HepG2 (cell line): Measurements from ENCODE around the gene TFF1. TPM values are rescaled to one million over a fixed set of nuclear protein-coding genes. Genes with fewer than 3 reads are reported as not detected.
A peak's percentile ranks its signal among the peaks of the same experiment; 100 is the strongest.

Experiments used
- AKAP8 ChIP-seq: sonication (generic); formaldehyde crosslinking; IDR thresholded peaks from 2 replicates; pipeline ENCODE4 v1.5.1; 2020; ENCODE audit warnings: mild to moderate bottlenecking, missing genetic modification reagents
- ATF1 ChIP-seq: IDR thresholded peaks from 2 replicates; pipeline ENCODE4 v1.6.1; 2016; ENCODE audit warnings: mild to moderate bottlenecking, control low read depth
- BCL6 ChIP-seq: IDR thresholded peaks from 2 replicates; pipeline ENCODE4 v1.6.1; 2016; ENCODE audit warnings: missing genetic modification reagents, missing compliant biosample characterization
- BRD4 ChIP-seq: sonication (generic); formaldehyde crosslinking; IDR thresholded peaks from 2 replicates; pipeline ENCODE4 v1.4.0; 2020; ENCODE audit warnings: missing genetic modification reagents
- BRF2 ChIP-seq: sonication (generic); formaldehyde crosslinking; IDR thresholded peaks from 2 replicates; pipeline ENCODE4 v1.8.1; 2022; ENCODE audit warnings: mild to moderate bottlenecking, missing genetic modification reagents
- CEBPB ChIP-seq: IDR thresholded peaks from 2 replicates; pipeline ENCODE4 v1.6.1; 2011; ENCODE audit warnings: low read depth, low read length, improper control_type of control experiment, borderline replicate concordance
- EHMT2 ChIP-seq: fragments of 200-600 bp; sonication (generic); IDR thresholded peaks from 2 replicates; pipeline ENCODE4 v1.7.0; 2017; ENCODE audit warnings: antibody characterized with exemption, low read depth, low read length, borderline replicate concordance
- HDAC6 ChIP-seq: fragments of 200-600 bp; sonication (generic); IDR thresholded peaks from 2 replicates; pipeline ENCODE4 v1.7.0; 2017; ENCODE audit warnings: mild to moderate bottlenecking, antibody characterized with exemption, low read length, low read depth
- HMG20A ChIP-seq: IDR thresholded peaks from 2 replicates; pipeline ENCODE4 v1.6.1; 2016; ENCODE audit warnings: borderline replicate concordance
- KLF11 ChIP-seq: IDR thresholded peaks from 2 replicates; pipeline ENCODE4 v1.6.1; 2016; ENCODE audit warnings: missing compliant biosample characterization
- MAFF ChIP-seq: IDR thresholded peaks from 2 replicates; pipeline ENCODE4 v1.6.1; 2011; ENCODE audit warnings: low read depth, low read length, improper control_type of control experiment
- MED13 ChIP-seq: sonication (generic); formaldehyde crosslinking; IDR thresholded peaks from 2 replicates; pipeline ENCODE4 v1.5.0; 2020; ENCODE audit warnings: missing genetic modification reagents
- NCOR1 ChIP-seq: fragments of 200-600 bp; sonication (generic); IDR thresholded peaks from 2 replicates; pipeline ENCODE4 v1.7.0; 2017; ENCODE audit warnings: antibody characterized with exemption, low read length, borderline replicate concordance
- POGK ChIP-seq: sonication (generic); formaldehyde crosslinking; conservative IDR thresholded peaks from 2 replicates; pipeline ENCODE4 v1.8.0; 2022; ENCODE audit warnings: mild to moderate bottlenecking, moderate library complexity, missing genetic modification reagents
- PRMT3 ChIP-seq: sonication (generic); formaldehyde crosslinking; IDR thresholded peaks from 2 replicates; pipeline ENCODE4 v1.8.1; 2022; ENCODE audit warnings: low read depth, mild to moderate bottlenecking, moderate library complexity, missing genetic modification reagents, borderline replicate concordance
- REPIN1 ChIP-seq: sonication (generic); formaldehyde crosslinking; IDR thresholded peaks from 2 replicates; pipeline ENCODE4 v1.8.0; 2022; ENCODE audit warnings: missing genetic modification reagents, low read depth, mild to moderate bottlenecking, borderline replicate concordance
- REXO4 ChIP-seq: sonication (generic); formaldehyde crosslinking; IDR thresholded peaks from 2 replicates; pipeline ENCODE4 v1.8.0; 2022; ENCODE audit warnings: missing genetic modification reagents, mild to moderate bottlenecking, borderline replicate concordance
- RORA ChIP-seq: sonication (generic); formaldehyde crosslinking; IDR thresholded peaks from 2 replicates; pipeline ENCODE4 v1.5.0; 2020; ENCODE audit warnings: mild to moderate bottlenecking, missing genetic modification reagents, moderate library complexity
- SATB2 ChIP-seq: sonication (generic); formaldehyde crosslinking; IDR thresholded peaks from 2 replicates; pipeline ENCODE4 v1.5.0; 2020; ENCODE audit warnings: missing genetic modification reagents
- SKIL ChIP-seq: sonication (generic); formaldehyde crosslinking; IDR thresholded peaks from 2 replicates; pipeline ENCODE4 v1.8.0; 2022; ENCODE audit warnings: missing genetic modification reagents, mild to moderate bottlenecking, moderate library complexity, borderline replicate concordance
- ZNF326 ChIP-seq: sonication (generic); formaldehyde crosslinking; IDR thresholded peaks from 2 replicates; pipeline ENCODE4 v1.4.0; 2020; ENCODE audit warnings: missing genetic modification reagents, borderline replicate concordance
- ZNF44 ChIP-seq: sonication (generic); formaldehyde crosslinking; IDR thresholded peaks from 2 replicates; pipeline ENCODE4 v1.5.1; 2020; ENCODE audit warnings: mild to moderate bottlenecking, missing genetic modification reagents
- ZNF557 ChIP-seq: sonication (generic); formaldehyde crosslinking; IDR thresholded peaks from 2 replicates; pipeline ENCODE4 v1.4.0; 2020; ENCODE audit warnings: missing genetic modification reagents
- ZNF615 ChIP-seq: sonication (generic); formaldehyde crosslinking; IDR thresholded peaks from 2 replicates; pipeline ENCODE4 v1.5.0; 2020; ENCODE audit warnings: mild to moderate bottlenecking, missing genetic modification reagents, borderline replicate concordance
- ZNF747 ChIP-seq: sonication (generic); formaldehyde crosslinking; IDR thresholded peaks from 2 replicates; pipeline ENCODE4 v1.8.1; 2023; ENCODE audit warnings: missing genetic modification reagents, mild to moderate bottlenecking, borderline replicate concordance
- ZSCAN20 ChIP-seq: sonication (generic); formaldehyde crosslinking; IDR thresholded peaks from 2 replicates; pipeline ENCODE4 v1.4.0; 2020; ENCODE audit warnings: missing genetic modification reagents, mild to moderate bottlenecking, borderline replicate concordance
- ZSCAN22 ChIP-seq: sonication (generic); formaldehyde crosslinking; IDR thresholded peaks from 2 replicates; pipeline ENCODE4 v1.4.0; 2020; ENCODE audit warnings: mild to moderate bottlenecking, missing genetic modification reagents
- ZSCAN9 ChIP-seq: IDR thresholded peaks from 2 replicates; pipeline ENCODE4 v1.6.1; 2016; ENCODE audit warnings: borderline replicate concordance
- polyA plus RNA-seq, 8 experiments: library from polyadenylated mRNA; depleted of rRNA in 3 of 8; stranded (reverse) in 7 of 8; unstranded in 1 of 8; fragments of >200 nt; fragmentation: Illumina TruSeq in 4 of 8; extraction: Trizol in 4 of 8; gene quantifications; 2 replicates each; pipeline versions ENCODE4 v1.2.1 to v1.2.3, GENCODE V29; 2011 to 2016; ENCODE audit warnings: low read depth in 4 of 8, missing spikeins in 1 of 8, mixed read lengths in 1 of 8; ENCODE audit not compliant: insufficient read depth in 1 of 8
- total RNA-seq, 5 experiments: library from RNA; depleted of rRNA; stranded (reverse); fragments of >200 nt; fragmentation: Illumina TruSeq; extraction: Trizol; gene quantifications; 2 replicates each; pipeline ENCODE4 v1.2.3, GENCODE V29; 2016; ENCODE audit warnings: low read depth in 1 of 5

TFF1 gene
- total and polyA plus RNA-seq, 2 of the 13 experiments (the other 11 are each of a cell fraction or from before 2014, with no cell fraction given), result 0.24 to 19.4 TPM

- TF ChIP-seq POGK (peak; percentile 78), REPIN1 (peak; percentile 77), BCL6 (CRISPR knock-in tag) (peak; percentile 99), ZSCAN20 (CRISPR knock-in tag) (no peak), MED13 (CRISPR knock-in tag) (0 out of 2 replicates have a peak, but pooled peaks have one; percentile 71), HMG20A (peak; percentile 91; the same call in 1 of the 2 replicates), PRMT3 (CRISPR knock-in tag) (no peak), ATF1 (no peak), REXO4 (CRISPR knock-in tag) (no peak), RORA (CRISPR knock-in tag) (no peak), ZNF557 (CRISPR knock-in tag) (no peak), CEBPB (peak; percentile 96), MAFF (no peak), ZSCAN22 (no peak), KLF11 (CRISPR knock-in tag) (0 out of 2 replicates have a peak, but pooled peaks have one; percentile 39), AKAP8 (no peak), BRD4 (CRISPR knock-in tag) (no peak), BRF2 (CRISPR knock-in tag) (no peak), NCOR1 (peak; percentile 87; the same call in 1 of the 2 replicates), ZNF326 (CRISPR knock-in tag) (no peak), ZNF615 (CRISPR knock-in tag) (0 out of 2 replicates have a peak, but pooled peaks have one; percentile 81), ZNF747 (CRISPR knock-in tag) (no peak), SATB2 (no peak), ZSCAN9 (CRISPR knock-in tag) (peak; percentile 75; the same call in 1 of the 2 replicates), HDAC6 (no peak), EHMT2 (peak; percentile 77; the same call in 1 of the 2 replicates), ZNF44 (0 out of 2 replicates have a peak, but pooled peaks have one; percentile 1), SKIL (CRISPR knock-in tag) (peak; percentile 86)
Measured at GRCh38 chr21:42386034-42386591, 19.8 kb upstream of the TFF1 start (continued).
